Heart left ventricle (tissue), 13 donors: ENCODE data around the gene FNDC5.

Experiments
- CTCF ChIP-seq, 12 donors: fragments of 200-600 bp; sonication (generic) in 4 of 12; IDR thresholded peaks; one replicate each; pipeline versions ENCODE4 v1.5.0 to v1.8.0; 2018 to 2022; ENCODE audit warnings: antibody characterized with exemption in 12 of 12, mild to moderate bottlenecking in 5 of 12
- POLR2A ChIP-seq, 2 donors: fragments of 450-650 bp; IDR thresholded peaks; one replicate each; pipeline ENCODE4 v1.6.1; 2017; ENCODE audit warnings: antibody characterized with exemption in 2 of 2, mild to moderate bottlenecking in 2 of 2, moderate library complexity in 2 of 2
- donor health status: ischemic (EF 13 %, LVEDD 7.1; RV severe dilation, severe dysfunction).
- donor health status: DM: no; HTN: yes; CAD: no.
- donor health status: DM: no; HTN: no; CAD: no.
- donor health status: ischemic (EF 25% LVEDD 6.9; RV normal size, moderate dysfunction).
- donor health status: ischemic (EF 25% LVEDD 5.7; RV mildly dilated, moderate dysfunction).
- donor health status: ischemic (EF 35%, LVEDD 5.7; RV mildly dilated, moderate dysfunction).
- donor health status: nonischemic (EF 11% LVEDD 7.7; RV severe dilation, severe dysfunction).
- donor health status: DM: yes; HTN: yes; CAD: no.
- donor health status: PGD.
- donor health status: ischemic (EF 29% LVEDD 5.4; RV normal size, mild dysfunction).
- donor health status: nonischemic (EF 23%, LVEDD 6.1; RV moderate dilation, normal function).

- TF ChIP-seq CTCF (IDR thresholded peaks at IDR 0.05) (no peak), POLR2A (IDR thresholded peaks at IDR 0.05) (no peak)
These were observed 2.8 kb upstream of the FNDC5 start for GRCh38 chr1:32873484-32873883.
